ENCODE measurements around the gene ANKUB1.

DNA sequence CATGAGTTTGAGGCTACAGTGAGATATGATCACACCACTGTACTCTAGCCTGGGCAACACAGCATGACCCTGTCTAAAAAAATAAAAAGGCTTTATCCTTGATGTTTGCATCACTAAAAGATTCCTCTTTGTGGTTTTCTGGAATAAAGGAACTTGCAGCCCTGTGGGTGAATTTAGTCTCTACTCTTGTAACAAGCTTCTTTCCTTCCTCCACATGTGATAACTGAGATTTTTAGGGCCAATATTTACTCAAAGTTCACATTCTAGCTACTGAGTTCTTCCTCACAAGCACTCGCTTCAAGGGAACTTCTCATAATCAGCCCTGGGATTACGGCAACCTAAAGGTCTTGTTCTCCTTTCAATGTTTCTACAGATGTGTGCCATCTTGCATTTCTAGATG lies 64.7 kb downstream of the ANKUB1 start:
- TF ChIP-seq CTCF (IDR thresholded peaks at IDR 0.05), result no peak
- TF ChIP-seq, protein P1, sequence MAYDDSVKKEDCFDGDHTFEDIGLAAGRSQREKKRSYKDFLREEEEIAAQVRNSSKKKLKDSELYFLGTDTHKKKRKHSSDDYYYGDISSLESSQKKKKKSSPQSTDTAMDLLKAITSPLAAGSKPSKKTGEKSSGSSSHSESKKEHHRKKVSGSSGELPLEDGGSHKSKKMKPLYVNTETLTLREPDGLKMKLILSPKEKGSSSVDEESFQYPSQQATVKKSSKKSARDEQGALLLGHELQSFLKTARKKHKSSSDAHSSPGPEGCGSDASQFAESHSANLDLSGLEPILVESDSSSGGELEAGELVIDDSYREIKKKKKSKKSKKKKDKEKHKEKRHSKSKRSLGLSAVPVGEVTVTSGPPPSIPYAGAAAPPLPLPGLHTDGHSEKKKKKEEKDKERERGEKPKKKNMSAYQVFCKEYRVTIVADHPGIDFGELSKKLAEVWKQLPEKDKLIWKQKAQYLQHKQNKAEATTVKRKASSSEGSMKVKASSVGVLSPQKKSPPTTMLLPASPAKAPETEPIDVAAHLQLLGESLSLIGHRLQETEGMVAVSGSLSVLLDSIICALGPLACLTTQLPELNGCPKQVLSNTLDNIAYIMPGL (CRISPR knock-in tag; IDR thresholded peaks at IDR 0.05), result no peak
- no peak for TF ChIP-seq TEAD4 (CRISPR knock-in tag; IDR thresholded peaks at IDR 0.05)
- TF ChIP-seq, protein P2, sequence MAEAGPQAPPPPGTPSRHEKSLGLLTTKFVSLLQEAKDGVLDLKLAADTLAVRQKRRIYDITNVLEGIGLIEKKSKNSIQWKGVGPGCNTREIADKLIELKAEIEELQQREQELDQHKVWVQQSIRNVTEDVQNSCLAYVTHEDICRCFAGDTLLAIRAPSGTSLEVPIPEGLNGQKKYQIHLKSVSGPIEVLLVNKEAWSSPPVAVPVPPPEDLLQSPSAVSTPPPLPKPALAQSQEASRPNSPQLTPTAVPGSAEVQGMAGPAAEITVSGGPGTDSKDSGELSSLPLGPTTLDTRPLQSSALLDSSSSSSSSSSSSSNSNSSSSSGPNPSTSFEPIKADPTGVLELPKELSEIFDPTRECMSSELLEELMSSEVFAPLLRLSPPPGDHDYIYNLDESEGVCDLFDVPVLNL (CRISPR knock-in tag; IDR thresholded peaks at IDR 0.05; ENCODE audit: borderline replicate concordance, low read depth), result no peak
- no peak for TF ChIP-seq NR2C2 (CRISPR knock-in tag; IDR thresholded peaks at IDR 0.05)
- TF ChIP-seq FOXJ3 (CRISPR knock-in tag; IDR thresholded peaks at IDR 0.05; ENCODE audit: borderline replicate concordance), result no peak
- TF ChIP-seq ZNF138 (CRISPR knock-in tag; conservative IDR thresholded peaks at IDR 0.05), result no peak
- TF ChIP-seq USF1 (CRISPR knock-in tag; IDR thresholded peaks at IDR 0.05), result no peak
- TF ChIP-seq ESRRA (CRISPR knock-in tag; IDR thresholded peaks at IDR 0.05; ENCODE audit: borderline replicate concordance), result no peak
- TF ChIP-seq ZNF121 (CRISPR knock-in tag; IDR thresholded peaks at IDR 0.05), result no peak

All from WTC11 (cell line).